Suprapubic skin (tissue), 3 donors: ENCODE data around the gene SNRNP70.

Experiments
- CTCF ChIP-seq, 2 donors: fragments of 200-600 bp in 1 of 2; fragments of 450-650 bp in 1 of 2; sonication (generic) in 1 of 2; IDR thresholded peaks; one replicate each; pipeline ENCODE4 v1.5.1; 2016 to 2019; ENCODE audit warnings: antibody characterized with exemption in 2 of 2, mild to moderate bottlenecking in 1 of 2, moderate library complexity in 1 of 2
- POLR2AphosphoS5 ChIP-seq, 3 donors: sonication (generic); formaldehyde crosslinking; IDR thresholded peaks; one replicate each; pipeline ENCODE4 v1.6.1; 2017; ENCODE audit warnings: antibody characterized with exemption in 3 of 3

- TF ChIP-seq CTCF (IDR thresholded peaks at IDR 0.05) (no peak), POLR2AphosphoS5 (IDR thresholded peaks at IDR 0.05) (no peak)
Observed at GRCh38 chr19:49064029-49064629, 21.1 kb upstream of the SNRNP70 start.
